Activated CD4-positive, alpha-beta T cell treated with anti-CD3 and anti-CD28 coated beads, Interleukin-2, amount 50 U/mL, for 24 hours (primary cell): ENCODE data around the gene KCNK18.

Source experiments
- DNase-seq, 2 donors: peaks; one replicate each; pipeline ENCODE4 v3.0.0-alpha.2; 2020; ENCODE audit warnings: low read depth in 1 of 2, low spot score in 1 of 2

KCNK18 gene

GRCh38 chr10:117250411-117250810 is 53.1 kb downstream of the KCNK18 start:
- DNase-seq: no peak

- no peak for DNase-seq
These were observed 56.6 kb downstream of the KCNK18 start for GRCh38 chr10:117253908-117254307.

DNA sequence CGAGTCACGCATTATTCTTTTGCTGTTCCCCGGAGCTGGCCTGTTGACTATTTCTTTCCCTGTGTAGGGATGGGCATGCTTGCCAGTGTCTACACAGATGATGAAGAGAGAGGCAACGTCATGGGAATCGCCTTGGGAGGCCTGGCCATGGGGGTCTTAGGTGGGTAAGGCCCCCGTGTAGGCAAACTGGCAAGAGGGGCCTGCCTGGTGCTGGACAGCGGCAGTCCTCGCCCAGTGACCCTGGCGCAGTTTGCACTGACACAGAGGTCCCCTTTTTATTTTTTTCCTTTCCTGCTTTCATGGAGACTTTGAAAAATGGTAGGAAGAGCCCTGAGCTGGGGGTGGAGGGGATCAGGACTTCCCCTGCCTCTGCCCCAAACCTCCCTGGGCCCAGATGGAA is 57.0 kb downstream of the KCNK18 start:
- no peak for DNase-seq

- DNase-seq: no peak
These were observed 57.8 kb downstream of the KCNK18 start for GRCh38 chr10:117254774-117255735.

DNA sequence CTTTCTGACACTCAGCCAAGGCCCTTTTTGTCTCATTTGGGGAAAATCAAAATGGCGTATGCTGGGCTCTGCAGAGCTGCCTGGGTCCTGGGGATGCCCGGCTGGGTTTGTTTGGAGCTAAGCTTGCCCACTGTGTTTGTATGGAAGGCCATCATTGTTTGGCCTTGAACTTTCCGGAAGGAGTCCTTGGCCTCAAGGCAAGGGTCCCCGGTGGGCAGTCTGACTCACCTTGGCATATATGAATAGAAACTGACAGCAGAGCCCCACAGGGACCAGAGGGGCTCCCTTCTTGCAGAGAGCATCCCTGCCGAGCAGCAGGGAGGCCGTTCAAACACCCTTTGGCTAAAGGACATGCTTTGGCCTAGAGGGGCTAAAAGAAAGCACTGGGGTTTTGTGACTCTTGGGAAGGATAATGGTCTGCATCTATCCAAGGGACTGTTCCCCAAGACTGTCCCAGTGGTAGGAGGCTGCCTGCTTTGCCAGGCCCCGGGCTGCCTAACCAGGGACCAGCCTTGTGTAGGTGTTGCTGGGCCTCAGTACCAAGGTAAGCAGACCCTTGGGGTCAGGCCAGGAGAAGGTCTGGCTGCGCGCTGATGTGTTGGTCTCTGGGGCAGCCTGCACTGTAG is 58.7 kb downstream of the KCNK18 start:
- no peak for DNase-seq

- DNase-seq: no peak
These were observed 59.6 kb downstream of the KCNK18 start for GRCh38 chr10:117256910-117257309.

DNA sequence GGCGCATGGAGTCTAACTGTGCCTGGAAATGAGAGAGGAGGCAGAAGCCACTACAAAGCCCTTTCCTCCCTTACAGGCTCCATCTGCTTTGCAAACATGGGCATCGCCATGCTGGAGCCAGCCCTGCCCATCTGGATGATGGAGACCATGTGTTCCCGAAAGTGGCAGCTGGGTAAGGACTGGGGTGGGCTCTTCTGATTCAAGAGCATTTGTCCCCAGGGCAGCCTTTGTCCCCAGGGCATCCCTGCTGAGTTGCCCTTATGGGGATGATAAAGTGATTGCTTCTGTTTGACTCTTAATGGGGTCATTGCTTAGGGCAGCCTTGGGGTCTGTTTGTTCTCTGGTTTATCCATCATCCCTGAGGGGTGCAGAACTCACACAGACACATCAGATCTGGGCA is 60.4 kb downstream of the KCNK18 start:
- DNase-seq: no peak

GRCh38 chr10:117259279-117259678 is 62.0 kb downstream of the KCNK18 start:
- no peak for DNase-seq
